Measurements from ENCODE around the gene SORCS2. TPM values are rescaled to one million over a fixed set of nuclear protein-coding genes. Genes with fewer than 3 reads are reported as not detected.

Gene SORCS2
- total RNA-seq, 4 donors from 2014 or later = 0.53 to 9.9 (median 0.90) TPM

- no peaks in the 10 kb centered on the region for H3K4me1 ChIP-seq
- no peak for DNase-seq
Measured at GRCh38 chr4:7341491-7342222, 149.3 kb downstream of the SORCS2 start.

GRCh38 chr4:7342223-7343080, 150.1 kb downstream of the SORCS2 start:
- Histone ChIP-seq H3K27ac (no peak overlapping the region), H3K9me3 (no peaks in the 10 kb centered on the region), H3K4me1 (no peaks in the 10 kb centered on the region), H3K36me3 (no peaks in the 10 kb centered on the region), H3K4me3 (no peak overlapping the region), H3K27me3 (no peaks in the 10 kb centered on the region)
- no peak for DNase-seq
- TF ChIP-seq POLR2A (IDR thresholded peaks at IDR 0.05) = no peak
- TF ChIP-seq CTCF (IDR thresholded peaks at IDR 0.05) = no peak

More at GRCh38 chr4:7341491-7342222, 149.3 kb downstream of the SORCS2 start:
- no peaks in the 10 kb centered on the region for H3K27me3 ChIP-seq
- TF ChIP-seq POLR2A (IDR thresholded peaks at IDR 0.05) (no peak), CTCF (IDR thresholded peaks at IDR 0.05) (no peak)
- no peaks in the 10 kb centered on the region for H3K9me3 ChIP-seq
- H3K36me3 ChIP-seq = no peaks in the 10 kb centered on the region
- no peak overlapping the region for H3K4me3 ChIP-seq
- H3K27ac ChIP-seq = no peak overlapping the region

- H3K9me3 ChIP-seq = no peaks in the 10 kb centered on the region
- H3K4me1 ChIP-seq = no peaks in the 10 kb centered on the region
- H3K27ac ChIP-seq = no peak overlapping the region
- H3K4me3 ChIP-seq = no peak overlapping the region
- H3K36me3 ChIP-seq = no peaks in the 10 kb centered on the region
- DNase-seq = no peak
- H3K27me3 ChIP-seq = no peaks in the 10 kb centered on the region
- no peak for TF ChIP-seq CTCF (IDR thresholded peaks at IDR 0.05)
- no peak for TF ChIP-seq POLR2A (IDR thresholded peaks at IDR 0.05)
Measured at GRCh38 chr4:7343081-7343655, 150.8 kb downstream of the SORCS2 start.

GRCh38 chr4:7343950-7344349, 151.6 kb downstream of the SORCS2 start:
- Histone ChIP-seq H3K27ac (no peak overlapping the region), H3K36me3 (no peaks in the 10 kb centered on the region), H3K9me3 (no peaks in the 10 kb centered on the region), H3K4me1 (no peaks in the 10 kb centered on the region), H3K27me3 (no peaks in the 10 kb centered on the region), H3K4me3 (no peak overlapping the region)
- TF ChIP-seq POLR2A (IDR thresholded peaks at IDR 0.05) (no peak), CTCF (IDR thresholded peaks at IDR 0.05) (no peak)
- no peak for DNase-seq

- Histone ChIP-seq H3K4me3 (no peak overlapping the region), H3K4me1 (no peaks in the 10 kb centered on the region), H3K9me3 (no peaks in the 10 kb centered on the region), H3K27me3 (no peaks in the 10 kb centered on the region), H3K27ac (no peak overlapping the region), H3K36me3 (no peaks in the 10 kb centered on the region)
- no peak for DNase-seq
- TF ChIP-seq POLR2A (IDR thresholded peaks at IDR 0.05) = no peak
- TF ChIP-seq CTCF (IDR thresholded peaks at IDR 0.05) = no peak
Measured at GRCh38 chr4:7344636-7345155, 152.4 kb downstream of the SORCS2 start.

All from Peyer's patch (tissue), 4 donors.